Kidney glomerular epithelial cell (primary cell): ENCODE results near the gene CX3CR1.

Experiments used
- DNase-seq: peaks from one replicate; lab custom pipeline; 2025; lab: John Stamatoyannopoulos, UW

Gene CX3CR1

DNA sequence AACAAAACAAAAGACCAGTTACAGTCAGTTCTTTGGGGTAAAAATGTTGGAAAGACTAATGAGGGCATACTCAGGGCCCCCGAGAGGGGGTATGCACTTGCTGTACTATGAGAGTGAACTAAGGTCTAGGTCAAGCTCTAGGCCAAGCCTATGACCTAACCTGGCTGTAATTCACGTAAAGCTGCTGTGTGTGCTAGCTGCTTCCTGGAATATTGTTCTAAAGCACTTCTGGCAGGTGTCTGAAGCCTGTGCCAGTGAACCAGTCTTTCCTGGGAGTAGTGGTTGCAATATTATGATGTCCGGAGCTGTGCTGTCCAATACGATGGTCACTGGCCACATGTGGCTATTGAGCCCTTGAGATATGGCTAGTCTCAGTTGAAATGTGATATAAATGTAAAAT lies 13.1 kb upstream of the CX3CR1 start:
- DNase-seq, result no peak

DNA sequence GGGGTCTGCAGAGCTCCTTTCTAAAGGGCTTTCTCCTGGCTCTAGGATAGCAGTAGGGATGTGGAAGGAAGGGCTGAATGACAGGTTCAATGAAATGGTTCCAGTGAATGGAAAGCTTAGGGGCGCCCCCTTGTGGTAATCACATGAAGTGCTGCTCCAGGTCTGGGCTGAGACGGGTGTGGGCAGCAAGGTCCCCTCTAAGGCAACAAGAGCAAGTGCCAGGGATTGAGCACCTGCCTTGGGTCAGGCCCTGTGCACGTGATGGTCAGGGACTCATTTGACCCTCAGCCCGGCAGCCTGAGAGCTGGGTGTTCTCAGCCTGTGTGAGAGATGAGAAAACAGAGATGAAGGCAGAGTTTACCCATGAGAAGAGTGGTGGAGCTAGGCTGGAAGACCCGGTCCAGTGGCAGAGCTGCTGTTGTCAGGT lies 12.1 kb upstream of the CX3CR1 start:
- peak; percentile 32 for DNase-seq

DNA sequence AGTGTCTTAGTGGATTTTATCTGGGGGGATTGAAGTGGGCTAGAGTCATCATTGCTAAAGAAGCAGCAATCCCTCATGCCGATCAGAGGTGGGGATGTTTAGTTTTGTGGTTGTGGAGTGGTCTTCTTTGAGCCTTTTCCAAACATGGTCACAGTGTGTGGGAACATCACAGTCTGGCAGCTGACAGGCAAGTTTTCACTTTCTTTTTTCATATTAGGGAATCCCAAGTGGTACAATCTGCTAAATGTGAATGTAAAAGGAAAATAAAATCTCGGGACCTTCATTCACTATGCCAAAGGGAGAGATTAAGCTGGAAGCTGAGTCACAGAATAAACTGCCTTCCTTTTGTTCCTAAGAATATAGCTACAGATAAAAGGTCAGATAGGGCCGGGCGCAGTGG lies 10.4 kb upstream of the CX3CR1 start:
- DNase-seq, result no peak

GRCh38 chr3:39289107-39289506 lies 9.3 kb upstream of the CX3CR1 start:
- DNase-seq, result no peak

DNA sequence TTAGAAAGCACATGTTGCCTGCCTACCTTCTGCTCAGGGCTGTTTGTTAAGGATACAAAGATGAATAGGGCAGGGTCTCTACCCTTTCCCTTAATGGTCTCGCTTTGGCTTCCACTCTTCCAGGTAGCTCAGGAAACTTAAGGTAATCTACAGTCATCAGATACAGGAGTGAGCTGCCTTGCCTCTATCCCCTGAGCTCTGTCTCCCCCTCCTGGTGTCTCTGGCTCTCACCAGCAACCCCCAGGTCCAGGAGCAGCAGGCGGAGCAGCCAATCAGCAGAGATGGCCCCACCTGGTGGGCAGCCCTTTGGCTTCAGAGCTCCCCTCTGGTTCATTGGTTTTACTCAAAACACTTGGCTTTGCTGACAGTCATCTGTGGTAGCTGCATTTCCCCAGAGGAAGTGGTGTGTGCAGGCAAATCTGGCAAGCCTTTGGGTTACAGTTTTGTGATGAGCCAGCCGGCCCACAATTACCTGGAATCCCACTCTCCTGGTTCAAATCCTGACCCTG lies 8.5 kb upstream of the CX3CR1 start:
- DNase-seq, result peak; percentile 82

- DNase-seq, result no peak
Observed at GRCh38 chr3:39287216-39288164, 7.7 kb upstream of the CX3CR1 start.

- no peak for DNase-seq
Observed at GRCh38 chr3:39286771-39287170, 6.9 kb upstream of the CX3CR1 start.

DNA sequence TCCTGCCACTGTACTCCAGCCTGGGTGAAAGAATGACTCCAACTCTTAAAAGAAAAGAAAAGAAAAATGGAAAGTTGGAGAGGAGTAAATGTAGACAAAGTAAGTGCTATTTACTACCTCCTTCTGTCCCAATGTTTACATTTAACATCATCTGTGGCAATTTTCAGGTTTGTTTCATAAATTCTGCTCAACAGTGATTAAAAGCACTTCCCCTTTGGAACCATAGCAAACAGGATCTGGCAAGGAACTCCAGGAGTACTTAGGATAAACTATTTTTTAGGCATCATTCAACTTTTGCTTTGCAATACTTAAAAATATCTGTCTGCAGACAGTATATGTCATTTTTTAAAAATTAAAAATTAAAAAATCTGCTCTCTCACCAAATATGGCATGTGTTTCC lies 5.5 kb upstream of the CX3CR1 start:
- no peak for DNase-seq

- DNase-seq, result no peak
Observed at GRCh38 chr3:39284457-39284881, 4.6 kb upstream of the CX3CR1 start.

DNA sequence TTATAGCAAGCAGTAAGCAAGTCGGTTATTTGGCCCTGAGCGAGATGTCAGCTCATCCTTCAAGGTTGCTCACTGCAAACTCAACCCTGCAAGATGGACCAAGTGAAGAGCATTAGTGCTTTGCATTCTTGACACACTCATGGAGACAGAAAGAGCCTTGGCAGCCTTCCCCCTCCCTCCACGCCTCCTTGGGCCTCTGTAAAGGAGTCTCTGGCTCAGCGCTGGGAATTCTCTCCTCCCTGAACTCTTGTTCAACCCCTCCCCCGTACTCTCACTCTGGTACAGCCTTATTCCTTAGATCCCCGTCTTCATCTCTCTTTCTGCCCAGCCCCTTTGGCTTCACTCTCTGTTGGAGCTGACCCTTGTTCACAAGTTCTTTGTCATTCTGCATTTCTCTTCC lies 2.2 kb upstream of the CX3CR1 start:
- DNase-seq, result no peak

GRCh38 chr3:39281533-39281932 lies 1.7 kb upstream of the CX3CR1 start:
- DNase-seq, result no peak

DNA sequence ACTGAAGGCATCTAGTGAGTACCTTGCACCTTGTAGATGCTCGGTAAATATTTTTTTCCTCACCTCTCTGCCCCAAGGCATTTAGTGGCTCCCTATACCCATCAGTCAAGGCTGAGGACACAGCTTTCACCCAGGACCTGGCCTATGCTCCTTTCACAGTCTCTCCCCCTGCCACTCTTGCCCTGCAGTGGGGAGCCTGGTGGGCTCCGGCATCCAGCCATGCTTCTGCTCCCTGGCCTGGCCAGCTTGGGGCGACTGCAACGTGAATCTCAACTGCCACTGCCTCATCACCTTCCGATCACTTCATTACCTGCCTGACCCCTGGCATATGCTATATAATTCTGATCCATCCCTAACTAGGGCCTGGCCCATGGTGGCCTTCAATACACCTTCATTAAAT lies 735 bp upstream of the CX3CR1 start:
- no peak for DNase-seq

DNA sequence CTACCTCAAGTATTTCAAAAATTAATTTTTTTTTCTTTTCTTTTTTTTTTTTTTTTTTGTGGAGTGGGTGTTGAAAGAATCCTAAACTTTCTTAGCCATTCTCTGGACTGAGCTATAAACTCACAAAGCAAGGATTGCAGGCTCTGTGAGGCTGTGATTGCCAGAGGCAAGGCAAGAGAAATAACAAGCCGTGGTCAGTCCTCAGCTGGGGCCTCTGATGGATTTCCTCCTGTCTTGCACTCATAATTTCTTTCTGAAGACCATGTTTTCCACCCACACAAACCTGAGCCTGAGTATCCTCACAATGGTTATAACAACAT lies 1.3 kb downstream of the CX3CR1 start:
- no peak for DNase-seq

DNA sequence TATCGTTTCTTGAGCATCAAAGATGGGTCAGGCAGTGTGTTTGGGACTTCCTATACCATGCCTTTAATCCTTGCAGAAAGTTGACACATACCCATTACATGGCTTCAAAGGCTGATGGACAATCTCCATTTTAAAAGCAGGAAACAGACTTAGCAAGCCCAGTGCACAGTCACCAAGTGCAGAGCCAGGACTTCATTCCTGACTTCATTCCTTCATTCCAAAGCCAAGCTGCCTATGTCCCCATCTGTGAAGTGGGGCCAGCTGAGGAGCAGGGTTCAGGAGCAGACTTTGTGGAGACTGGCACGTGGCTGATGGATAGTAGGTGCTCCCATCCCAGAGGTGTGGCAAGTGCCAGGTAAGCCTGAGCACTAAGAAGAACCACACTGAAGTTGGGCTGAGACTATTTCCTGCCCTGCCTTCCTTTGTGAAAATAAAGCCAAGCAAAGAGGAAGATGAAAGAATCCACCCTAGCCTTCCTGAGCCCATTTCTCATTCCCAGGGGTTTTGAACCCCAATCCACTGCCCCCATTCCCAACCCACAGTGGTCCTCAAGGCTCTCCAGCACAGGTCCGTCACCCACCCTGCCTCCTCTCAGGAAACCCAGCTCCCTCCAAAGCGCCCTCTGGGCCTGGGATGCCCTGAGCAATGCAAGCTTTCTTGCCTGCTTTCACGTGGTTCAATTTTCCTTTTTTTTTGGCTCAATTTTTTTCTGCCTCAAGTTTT lies 1.8 kb downstream of the CX3CR1 start:
- no peak for DNase-seq

DNA sequence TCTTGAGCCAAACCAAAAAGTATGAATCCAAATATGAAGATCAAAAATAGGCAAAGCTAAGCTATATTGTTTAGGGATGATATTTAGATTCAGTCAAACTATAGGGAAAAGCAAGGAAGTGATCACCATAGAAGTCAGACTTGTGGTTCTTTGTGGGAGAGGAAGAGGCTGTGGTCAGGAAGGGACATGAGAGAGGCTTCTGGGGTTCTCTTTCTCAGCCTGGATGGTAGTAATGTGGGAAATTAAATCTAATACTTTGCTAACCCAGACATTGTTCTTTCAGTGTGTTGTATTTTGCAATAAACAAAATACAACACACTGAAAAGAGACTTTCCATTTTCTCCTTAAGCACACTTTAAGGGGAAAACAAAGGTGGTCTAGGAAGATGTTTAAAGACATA lies 3.1 kb downstream of the CX3CR1 start:
- no peak for DNase-seq

GRCh38 chr3:39275963-39276593 lies 3.8 kb downstream of the CX3CR1 start:
- no peak for DNase-seq

DNA sequence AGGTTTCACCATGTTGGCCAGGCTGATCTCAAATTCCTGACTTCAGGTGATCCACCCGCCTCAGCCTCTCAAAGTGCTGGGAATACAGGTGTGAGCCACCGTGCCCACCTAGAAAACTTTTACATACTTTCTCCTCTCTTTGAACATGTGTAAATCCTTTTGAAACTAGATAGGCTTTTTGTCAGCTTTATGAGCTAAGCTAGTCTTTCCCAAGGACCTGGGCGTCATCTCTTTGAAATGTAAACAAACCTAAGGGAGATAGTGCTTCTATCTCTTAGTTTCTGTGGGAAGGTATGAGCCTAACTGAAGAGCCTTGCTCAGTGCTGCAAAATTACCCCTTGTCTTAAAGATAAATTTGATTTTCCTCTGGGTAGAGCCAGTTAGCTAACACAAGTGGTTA lies 4.8 kb downstream of the CX3CR1 start:
- DNase-seq, result no peak

DNA sequence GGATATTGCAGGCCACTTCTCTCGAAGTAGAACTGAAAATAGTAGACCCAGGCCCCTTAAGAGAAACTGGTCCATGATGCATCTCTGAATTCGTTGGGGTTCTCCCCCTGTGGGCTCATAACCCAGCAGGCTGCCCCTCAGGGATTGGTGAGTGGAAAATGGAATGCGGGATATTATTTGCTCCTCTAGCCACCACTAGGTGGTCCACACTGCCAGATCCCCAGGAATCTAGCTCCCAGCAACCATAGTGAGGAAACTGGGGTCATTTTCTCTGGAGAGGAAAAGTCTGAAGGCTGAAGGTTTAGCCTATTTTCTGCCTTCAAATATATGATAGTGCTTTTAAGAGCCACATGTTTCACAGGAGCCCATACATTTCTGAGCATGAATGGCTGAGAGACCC lies 6.7 kb downstream of the CX3CR1 start:
- DNase-seq, result no peak

GRCh38 chr3:39272191-39272590 lies 7.6 kb downstream of the CX3CR1 start:
- DNase-seq, result no peak

GRCh38 chr3:39271363-39271914 lies 8.4 kb downstream of the CX3CR1 start:
- DNase-seq, result no peak

- no peak for DNase-seq
Observed at GRCh38 chr3:39269528-39269927, 10.3 kb downstream of the CX3CR1 start.

GRCh38 chr3:39268549-39268900 lies 11.3 kb downstream of the CX3CR1 start:
- DNase-seq, result no peak
